Inflammatory macrophage treated with lipopolysaccharide for 1 hour (primary cell): ENCODE results near the gene PPARD.
"Not testable (repeated sequence)": the region's sequence is repeated elsewhere in the genome, so short reads cannot be mapped to it uniquely, and the experiment has no call there.

Experiments used
- DNase-seq, 2 donors: peaks; one replicate each; pipeline ENCODE4 v3.0.0-alpha.2; 2020 to 2022

Gene PPARD

DNA sequence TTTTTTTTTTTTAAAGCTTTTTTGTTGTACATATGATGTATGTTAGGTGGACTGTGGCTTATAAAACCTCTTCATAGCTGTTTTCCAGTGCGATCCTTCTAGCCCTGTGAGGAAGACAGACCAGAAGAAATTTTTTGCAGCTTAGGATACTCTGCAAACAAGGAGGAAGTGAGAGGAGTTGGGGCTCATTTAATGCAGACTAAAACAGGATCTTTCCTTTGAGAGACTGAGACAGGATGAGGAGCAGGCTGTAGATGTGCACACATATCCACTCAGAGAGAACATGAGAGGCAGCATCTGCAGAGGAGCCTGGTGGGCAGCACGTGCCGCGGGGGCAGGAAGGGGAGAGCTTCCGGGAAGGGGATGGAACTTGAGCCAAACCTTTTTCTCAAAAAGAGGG is 45.7 kb downstream of the PPARD start:
- peak; percentile 26 to 41 for DNase-seq

DNA sequence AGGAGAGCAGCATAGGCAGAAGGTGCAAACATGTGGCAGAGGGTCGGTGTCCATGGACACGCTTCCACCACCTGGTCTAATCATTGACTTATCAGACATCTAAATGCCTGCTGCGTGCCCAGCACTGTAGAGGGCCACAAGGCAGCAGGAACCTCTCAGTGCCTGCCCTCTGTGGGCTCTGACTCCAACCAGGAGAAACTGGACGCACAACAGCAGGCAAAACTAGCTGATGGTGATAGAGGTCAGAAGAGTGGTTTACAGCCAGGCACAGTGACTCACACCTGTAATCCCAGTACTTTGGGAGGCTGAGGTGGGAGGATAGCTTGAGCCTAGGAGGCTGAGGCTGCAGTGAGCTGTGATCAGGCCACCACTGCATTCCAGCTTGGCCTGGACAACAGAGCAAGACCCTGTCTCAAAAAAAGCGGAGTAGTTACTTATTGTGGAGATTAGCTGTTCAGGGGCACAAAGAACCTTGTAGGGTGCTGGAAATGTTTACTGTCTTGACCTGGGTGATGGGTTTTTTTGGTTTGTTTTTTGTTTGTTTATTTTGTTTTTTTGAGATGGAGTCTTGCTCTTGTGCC is 46.5 kb downstream of the PPARD start:
- no peak for DNase-seq

DNA sequence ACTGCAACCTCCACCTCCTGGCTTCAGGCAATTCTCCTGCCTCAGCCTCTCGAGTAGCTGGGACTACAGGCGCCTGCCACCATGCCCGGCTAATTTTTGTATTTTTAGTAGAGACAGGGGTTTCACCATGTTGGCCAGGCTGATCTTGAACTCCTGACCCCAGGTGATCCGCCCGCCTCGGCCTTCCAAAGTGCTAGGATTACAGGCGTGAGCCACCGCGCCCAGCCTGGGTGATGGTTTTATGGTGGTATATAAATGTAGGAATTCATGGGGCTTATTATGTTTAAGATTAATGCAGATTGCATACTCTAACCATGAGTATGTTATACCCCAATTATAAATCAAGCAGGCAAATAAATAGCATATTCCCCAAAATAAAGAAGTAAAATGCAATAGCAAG is 47.0 kb downstream of the PPARD start:
- DNase-seq, result not testable (repeated sequence)

DNA sequence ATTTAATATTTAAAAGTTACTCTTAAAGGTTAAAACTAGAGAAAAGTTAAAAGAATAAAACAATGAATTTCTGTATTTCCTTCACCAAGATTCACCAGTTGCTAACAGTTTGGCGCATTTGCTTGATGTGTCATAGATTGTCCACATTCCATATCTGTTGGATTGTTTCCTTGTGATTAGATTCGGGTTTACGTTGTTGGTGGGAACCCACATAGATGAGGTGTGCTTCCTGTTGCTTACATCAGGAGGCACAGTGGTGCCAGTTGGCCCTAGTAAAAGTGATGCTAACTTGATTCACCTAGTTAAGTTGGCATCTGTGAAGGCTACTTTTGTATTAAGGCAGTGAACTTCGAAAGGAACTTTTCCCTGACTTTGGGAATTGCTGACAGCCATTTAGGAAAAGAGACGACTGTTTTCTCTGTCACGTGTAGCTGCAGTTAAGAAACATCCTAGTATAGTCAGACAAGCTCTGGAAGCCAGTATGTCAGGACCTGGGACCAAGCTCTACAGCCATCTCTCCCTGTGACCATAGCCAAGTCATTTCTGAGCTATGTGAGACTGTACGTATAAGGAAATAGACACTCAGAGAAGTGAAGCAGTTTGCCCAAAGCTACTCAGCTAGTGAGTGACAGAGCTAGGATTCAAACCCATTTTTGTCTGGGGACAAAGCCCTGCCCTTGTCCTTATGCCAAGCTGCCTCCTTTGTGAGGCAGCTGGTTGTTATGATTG is 49.0 kb downstream of the PPARD start:
- no peak for DNase-seq

DNA sequence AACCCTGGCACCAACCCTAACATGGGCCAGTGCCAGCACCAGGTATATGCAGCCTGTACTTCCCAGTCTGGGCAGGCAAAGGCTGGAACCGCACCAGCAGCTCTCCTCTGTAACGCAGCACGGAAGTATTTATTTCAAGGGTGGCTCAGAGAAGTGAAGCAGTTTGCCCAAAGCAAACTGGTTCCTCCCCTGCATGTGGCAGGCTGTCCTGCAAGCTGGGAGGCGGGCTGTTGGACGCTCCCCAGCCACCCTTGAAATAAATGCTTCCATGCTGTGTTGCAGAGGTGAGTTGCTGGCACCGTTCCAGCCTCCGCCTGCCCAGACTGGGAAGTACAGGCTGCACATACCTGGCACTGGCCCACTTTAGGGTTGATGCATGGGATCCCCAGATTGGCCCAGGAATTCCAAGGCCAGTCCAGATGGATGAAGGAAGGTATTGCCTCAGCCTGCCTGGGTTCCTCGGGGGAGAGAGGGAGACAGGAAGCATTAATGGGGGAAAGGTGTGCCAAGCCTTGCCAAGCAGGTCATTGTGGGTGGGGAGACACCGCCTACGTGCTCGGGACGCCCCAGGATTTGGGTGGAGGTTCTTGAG is 49.8 kb downstream of the PPARD start:
- no peak for DNase-seq

DNA sequence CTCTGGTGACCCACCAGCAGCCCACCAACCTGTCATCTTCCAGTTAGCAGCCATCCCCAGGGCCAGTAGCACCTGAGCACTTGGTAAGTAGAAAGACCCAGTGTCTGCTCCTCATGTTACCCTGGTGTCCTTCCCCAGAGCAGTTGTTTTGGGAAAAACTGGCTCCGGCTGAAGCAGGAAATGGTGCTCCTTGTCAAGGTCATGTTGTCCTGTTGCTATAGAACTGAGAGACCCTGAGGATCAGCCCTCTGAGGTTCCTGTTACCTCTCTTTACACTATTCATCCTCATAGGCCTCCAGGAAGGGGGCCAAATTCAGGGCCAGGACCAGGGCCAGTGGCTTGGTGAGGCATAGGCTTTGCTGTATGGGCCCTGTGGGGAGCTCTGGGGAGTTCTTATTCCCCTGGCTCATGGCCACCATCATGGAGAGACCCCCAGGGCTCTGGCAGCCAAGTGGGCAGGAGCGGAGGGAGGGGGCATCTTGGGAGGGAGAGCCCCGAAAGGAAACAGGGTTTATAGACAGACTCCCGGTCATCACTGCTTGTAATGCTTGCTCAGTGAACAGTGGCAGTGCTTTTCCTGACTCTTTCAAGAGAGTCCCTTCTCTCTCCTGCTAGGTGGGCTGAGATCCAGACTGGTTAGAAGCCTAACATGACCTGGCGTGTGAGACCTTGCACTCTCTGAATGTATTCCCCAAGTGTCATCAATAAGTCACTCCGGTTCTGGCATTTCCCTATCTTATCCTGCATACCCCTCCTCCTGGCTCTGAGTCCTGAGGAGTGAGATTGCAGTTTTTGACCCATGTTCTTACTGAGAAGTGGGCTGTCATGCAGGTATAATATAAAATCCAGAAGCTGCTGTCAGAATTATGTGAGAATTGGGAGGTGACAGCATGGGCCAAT is 50.7 kb downstream of the PPARD start:
- no peak for DNase-seq

DNA sequence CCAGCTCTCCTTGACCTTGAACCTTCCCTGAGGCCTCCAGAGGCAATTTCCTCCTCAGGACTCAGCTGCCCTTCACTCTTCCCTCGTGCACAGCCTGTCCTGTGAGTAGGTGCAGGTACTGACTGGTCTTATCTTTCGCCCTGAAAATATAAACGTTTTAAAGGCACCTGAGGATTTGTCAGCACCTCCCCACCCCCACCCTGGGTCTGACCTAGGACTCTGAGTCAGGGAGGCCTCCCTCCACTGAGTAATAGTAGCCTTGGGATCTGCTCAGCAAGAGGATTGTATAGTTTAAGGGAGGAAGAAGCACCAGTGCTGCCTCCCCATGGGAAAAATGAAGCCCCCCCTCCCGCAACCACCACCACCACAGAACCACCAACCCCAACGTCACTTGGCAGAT is 54.6 kb downstream of the PPARD start:
- peak in 1 of 2 donors; percentile 19 for DNase-seq

DNA sequence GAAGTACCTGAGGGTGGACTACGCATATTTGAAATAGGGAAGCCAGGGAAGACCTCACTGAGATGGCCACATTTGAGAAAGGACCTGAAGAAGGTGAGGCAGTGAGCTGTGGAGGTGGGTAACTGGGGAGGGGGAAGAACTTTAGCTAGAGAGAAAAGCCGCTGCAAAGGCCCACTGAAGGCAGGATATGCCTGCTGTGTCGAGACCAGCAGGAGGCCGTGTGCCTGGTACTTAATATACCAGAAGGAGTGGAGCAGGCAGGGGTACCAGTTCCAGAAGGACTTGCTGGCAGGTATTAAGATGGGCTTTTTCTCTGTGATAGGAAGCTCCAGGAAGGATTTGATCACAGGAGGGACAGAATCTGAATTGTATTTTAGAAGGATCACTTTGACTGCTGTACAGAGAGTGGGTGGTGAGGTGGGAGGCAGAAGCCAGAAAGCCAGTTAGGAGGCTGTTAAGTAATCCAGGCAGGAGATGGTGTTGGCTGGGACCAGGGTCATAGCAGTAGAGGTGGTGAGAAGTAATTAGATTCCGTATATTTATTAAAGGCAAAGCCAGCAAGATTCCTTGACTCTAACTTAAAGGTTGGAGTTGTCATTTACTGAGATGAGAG is 55.6 kb downstream of the PPARD start:
- no peak for DNase-seq

DNA sequence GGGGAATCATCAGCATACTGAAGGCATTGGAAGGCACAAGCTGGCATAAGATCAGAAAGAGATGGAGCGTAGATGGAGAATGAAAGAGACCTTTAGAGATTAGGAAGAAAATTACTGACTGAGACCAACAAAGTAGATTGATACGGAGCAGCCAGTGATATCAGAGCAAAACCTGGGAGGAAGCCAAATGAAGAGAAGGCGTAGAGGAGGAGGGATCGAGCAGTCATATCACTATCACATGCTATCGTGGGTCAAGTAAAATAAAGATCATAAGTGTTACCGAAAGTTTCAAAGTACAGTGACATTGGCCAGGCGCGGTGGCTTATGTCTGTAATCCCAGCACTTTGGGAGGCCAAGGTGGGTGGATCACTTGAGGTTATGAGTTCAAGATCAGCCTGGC is 56.2 kb downstream of the PPARD start:
- DNase-seq, result no peak

DNA sequence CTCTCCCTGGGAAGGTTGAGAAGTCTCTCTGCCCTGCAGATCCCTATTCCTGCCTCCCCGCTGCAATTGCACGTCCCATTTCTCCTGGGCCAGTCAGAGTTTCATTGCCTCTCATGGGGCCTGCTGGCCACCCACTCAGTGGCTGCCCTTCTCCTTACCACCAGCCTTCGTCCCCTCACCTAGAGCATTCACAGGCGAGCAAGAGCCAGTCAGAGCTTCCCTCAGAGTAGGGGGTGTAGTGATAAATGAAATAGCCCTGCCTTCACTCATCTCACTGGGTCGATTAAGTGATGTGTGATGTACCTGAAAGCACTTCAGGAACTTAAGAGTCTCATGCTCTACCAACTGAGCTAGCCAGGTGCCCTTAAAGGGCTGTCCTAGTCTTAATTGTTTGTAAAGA is 57.8 kb downstream of the PPARD start:
- no peak for DNase-seq

DNA sequence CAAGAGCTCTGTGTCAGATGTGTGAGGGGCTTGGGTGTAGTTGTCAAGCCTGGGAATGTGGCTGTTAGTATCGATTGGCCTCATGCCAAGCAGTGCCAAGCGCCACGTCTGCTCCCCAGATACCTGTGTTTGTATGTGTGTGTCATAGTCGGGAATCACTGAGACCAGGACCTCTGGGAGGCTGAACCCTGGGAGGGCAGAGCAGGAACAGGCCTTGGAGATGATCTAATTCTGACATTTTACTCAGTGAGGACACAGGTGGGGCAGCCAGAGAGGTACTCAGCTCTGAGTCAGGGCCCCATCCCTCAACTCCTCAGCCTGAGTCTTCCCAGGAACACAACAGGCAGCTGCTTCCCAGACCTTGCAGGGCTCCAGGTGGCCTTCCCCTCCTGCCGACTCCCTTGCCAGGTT is 58.5 kb downstream of the PPARD start:
- DNase-seq, result no peak

DNA sequence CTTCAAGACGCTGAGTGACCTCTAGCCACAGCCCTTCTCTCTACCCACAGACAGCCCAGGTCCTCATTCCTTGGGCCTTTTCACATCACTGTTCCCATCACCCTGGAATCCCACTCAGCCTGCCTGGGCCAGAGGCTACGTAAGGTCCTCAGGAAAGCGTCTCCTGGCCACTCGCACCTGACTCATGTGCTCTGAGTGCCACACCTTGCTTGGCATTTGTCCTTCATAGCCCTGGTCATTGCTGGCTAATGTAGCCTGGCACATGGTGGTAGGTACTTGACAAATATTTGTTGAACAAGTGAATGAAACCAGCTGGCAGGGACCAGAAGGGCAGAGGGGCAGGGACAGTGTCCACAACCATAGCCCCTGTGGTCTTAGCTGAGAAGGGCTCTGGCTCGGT is 59.2 kb downstream of the PPARD start:
- DNase-seq, result no peak

DNA sequence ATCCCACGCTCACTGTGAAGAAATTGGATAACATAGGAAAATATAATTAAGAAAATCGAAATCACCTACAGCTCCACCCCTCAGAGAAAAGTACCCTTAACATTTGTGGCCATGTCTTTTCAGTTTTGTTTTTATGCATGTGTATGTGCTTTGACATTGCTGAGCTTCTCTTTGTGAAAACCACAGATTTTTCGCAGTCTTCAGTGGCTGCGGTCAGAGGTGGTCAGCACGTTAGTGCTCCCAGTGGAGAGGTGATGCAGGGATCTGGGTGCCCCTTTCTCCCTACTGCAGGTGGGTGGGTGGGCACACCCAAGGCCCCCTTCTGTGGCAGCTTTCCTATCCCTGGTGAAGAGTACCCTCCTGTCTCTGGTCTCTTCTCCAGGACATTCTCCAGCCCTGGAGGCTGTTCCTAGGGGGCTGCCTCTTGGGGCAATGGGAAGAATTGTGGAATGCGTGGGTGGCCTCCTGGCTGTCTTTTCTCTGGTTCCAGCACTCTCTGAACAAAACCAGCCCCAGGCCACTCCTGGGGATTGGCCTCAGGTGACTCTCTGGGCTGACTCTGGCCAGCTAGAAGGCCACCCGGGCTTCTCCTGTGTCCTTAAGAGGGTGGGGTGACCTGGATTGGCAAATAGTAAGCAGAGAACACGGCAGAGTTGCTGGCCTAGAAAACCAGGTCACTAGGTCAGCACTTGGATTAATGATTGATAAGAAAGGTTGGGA is 59.9 kb downstream of the PPARD start:
- no peak for DNase-seq

DNA sequence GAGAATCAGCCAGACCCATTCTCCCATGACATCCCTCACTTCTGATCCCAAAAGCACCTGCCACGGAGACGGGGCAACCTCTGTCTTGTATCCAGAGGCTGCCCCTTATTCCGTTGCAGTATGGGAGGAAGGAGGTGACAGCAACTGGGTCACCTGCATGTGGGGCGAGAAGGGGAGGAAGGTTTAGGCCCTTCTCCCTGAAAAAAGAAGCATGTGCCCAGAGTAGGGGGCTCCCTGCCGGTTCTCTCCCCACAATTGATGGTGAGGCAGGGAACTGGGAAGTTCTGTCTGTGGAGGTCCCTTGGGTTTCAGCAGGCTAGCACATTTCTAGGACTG is 60.5 kb downstream of the PPARD start:
- no peak for DNase-seq

DNA sequence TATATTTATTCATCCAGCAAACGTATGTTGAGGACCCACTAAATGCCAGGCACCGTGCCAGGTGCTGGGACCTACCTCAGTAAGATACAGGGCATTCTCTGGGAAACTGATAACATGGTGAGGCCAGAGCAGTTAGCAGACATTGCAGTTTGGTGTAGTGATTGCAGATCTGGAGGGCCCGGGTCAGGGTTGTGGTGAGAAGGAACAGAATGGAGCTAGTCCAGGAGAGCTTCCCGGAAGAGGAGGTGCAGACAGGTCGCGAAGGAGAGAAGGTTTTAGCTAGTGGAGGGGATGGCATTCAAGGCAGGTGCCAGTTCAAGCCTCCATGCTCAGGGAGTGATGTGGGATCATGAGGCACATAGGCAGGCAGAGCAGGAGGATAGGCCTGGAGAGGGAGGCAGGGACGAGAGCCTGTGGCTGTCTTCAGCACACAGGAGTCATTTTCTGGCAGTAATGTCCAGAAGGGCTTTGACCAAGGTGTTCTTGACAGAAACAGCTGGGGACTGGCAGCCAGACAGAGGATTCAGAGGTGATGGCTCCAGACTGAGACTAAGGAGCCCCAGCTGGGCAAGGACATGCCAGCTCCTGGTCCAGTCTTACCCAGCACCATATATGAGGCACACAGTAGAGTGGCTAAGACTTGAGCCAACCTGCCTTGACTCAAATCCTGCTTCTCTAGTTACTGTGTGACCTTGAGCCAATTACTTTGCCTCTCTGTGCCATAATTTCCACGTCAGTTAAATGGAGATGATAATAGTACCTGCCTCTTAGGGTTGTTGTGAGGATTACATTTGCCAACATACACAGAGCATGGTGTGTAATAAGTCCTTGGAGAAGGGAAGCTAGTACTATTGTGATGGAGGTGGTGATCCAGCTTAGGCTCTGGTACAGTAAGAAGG is 61.4 kb downstream of the PPARD start:
- DNase-seq, result no peak

DNA sequence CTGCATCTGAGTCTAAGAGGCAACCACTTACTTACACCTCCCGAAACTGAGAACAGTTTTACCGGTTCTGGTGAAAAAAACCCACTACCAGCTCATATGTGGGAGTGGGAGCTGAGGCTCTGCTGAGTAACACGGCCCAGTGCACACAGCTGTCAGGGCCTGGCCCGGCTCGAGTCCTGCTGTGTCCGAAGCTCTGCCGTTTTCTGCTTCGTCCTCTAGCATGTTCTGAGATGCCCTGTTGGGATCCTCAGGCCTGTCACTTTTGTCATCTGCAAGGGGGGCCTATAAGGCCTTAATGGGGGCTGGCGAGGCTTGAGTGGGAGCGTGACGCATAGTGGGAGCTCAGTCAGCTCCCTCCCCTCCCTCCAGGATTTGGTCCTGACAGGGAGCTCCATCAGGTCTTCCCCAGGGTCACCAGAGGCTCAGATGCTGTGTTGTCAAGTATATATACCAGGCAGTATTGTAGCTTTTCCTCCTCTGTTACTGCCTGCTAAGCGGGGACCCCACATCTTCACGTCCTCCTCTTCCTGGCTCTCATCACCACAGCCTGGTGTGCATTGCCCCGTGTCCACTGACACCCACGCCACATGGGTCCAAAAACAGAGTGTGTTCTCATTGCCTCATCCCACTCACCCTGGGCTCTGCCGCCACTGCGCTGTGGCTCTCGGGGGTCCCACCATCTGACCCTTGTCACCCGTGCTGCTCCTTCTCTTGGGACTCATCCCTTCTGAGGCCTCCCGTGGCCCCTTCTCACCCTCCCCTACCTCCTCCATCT is 64.5 kb downstream of the PPARD start:
- DNase-seq, result no peak

DNA sequence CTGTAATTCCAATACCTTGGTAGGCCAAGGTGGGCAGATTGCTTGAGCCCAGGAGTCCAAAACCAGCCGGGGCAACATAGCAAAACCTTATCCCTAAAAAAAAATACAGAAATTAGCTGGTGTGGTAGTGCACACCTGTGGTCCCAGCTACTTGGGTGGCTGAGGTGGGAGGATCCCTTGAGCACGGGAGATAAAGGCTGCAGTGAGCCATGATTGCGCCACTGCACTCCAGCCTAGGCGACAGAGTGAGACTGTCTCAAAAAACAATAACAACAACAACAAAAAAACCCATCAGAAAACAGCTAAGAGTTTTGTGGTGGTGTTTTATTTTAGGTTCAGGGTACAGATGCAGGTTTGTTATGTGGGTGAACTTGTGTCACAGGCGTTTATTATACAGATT is 66.9 kb downstream of the PPARD start:
- DNase-seq, result no peak

DNA sequence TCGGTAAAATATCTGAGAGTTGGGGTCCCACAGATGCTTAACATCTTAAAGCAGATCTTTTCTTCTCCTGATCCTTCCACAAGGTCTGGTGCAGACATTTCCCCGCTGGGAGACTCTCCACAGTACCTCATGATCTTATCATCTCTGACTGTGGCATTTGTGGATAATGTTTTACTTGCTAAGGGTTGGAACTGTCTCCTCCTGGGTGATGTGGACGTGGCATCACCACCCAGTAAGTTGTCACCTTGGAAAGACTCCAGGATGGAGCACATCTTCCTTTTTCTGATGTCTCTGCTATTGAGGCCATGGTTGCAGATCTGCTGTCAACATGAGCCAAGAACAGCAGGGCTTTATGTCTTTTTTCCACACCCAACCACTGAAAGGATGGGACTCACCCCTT is 67.8 kb downstream of the PPARD start:
- DNase-seq, result no peak

DNA sequence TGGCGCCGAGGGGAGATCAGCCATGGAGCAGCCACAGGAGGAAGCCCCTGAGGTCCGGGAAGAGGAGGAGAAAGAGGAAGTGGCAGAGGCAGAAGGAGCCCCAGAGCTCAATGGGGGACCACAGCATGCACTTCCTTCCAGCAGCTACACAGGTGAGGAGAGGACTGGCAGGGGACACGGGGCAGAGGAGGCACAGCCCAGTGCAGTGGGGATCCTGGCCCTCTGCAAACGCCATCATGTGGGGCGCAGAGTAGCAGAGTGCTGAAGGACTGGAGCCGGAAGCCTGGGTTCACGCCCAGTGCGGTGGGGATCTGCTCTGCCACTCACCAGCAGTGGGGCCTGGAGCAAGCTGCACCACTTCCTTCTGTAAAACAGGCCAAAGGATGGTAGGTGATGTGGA is 68.7 kb downstream of the PPARD start:
- no peak for DNase-seq

DNA sequence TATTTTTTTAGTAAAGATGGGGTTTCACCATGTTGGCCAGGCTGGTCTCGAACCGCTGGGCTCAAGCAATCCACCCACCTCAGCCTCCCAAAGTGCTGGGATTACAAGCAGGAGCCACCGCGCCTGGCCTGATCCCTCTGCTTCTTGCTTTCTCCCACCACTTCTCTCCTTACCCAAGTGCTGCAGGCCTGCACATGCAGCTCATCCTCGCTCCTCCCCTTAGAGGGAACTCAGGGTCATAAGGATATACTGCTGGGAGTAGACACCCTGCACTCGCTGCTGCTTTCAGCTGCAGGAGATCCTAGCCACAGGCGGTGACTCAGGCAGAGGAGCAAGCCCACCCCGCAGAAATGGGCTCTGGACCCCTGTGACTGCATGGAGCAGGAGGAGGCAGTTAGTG is 69.7 kb downstream of the PPARD start:
- no peak for DNase-seq

DNA sequence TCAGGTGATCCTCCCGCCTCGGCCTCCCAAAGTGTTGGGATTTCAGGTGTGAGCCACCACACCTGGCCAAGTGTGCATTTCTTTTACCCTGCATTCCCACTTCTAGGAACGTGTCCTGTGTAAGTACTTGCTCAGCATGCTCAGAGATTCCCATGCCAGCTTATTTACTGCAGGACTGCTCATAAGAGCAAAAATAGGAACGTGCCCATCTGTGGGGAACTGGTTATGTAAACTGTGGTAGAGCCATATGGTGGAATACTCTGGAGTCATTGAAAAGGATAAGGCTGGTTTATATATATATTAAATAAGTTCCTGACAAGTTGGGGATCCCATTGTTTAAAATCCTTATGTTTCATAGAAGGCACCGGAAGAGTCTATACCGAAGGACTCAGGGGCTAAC is 71.6 kb downstream of the PPARD start:
- no peak for DNase-seq
